BE2C (cell line): ENCODE data around the gene TSPAN5.
A peak's percentile ranks its signal among the peaks of the same experiment; 100 is the strongest.

Experiments used
- DNase-seq: peaks from one replicate; pipeline ENCODE4 v3.0.0-alpha.2; 2020
- H3K27me3 ChIP-seq: fragments of 250-450 bp; sonication (Bioruptor Pico); 2 replicates; pipeline ENCODE4 v1.5.1; 2020; ENCODE audit warnings: mild to moderate bottlenecking
- H3K36me3 ChIP-seq: fragments of 250-450 bp; sonication (Bioruptor Pico); 2 replicates; pipeline ENCODE4 v1.5.1; 2020; ENCODE audit warnings: mild to moderate bottlenecking
- H3K4me1 ChIP-seq: fragments of 250-450 bp; sonication (Bioruptor Pico); 2 replicates; pipeline ENCODE4 v1.5.1; 2020
- H3K4me3 ChIP-seq: 2 replicates; pipeline ENCODE4 v1.5.1; 2011; ENCODE audit warnings: low read depth, low read length
- H3K9me3 ChIP-seq: fragments of 250-450 bp; sonication (Bioruptor Pico); 2 replicates; pipeline ENCODE4 v1.5.1; 2020
- TF ChIP-seq, protein P1 (sequence below): IDR thresholded peaks from 2 replicates; pipeline ENCODE4 v1.5.1; 2012; ENCODE audit warnings: mild to moderate bottlenecking, low read depth, low read length

Gene TSPAN5

DNA sequence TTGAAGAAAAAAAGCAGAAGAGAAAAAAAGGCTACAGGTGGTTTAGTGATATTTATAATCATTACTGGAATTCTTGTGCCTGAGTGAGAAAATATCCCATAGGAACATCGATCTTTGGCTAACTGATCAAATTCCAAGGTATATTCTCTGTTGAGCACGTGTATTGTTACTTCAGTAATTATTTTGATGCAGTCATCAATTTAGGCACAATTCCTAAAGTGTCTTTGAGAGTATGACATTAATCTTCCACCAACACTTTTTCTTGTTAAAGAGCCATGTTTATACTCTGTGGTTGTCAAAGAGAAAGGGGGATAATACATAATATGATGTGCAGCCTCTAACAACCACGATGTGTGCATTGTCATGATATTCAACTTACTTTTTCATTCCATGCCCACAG, 151.1 kb downstream of the TSPAN5 start:
- no peaks in the 10 kb centered on the region for H3K4me1 ChIP-seq
- H3K36me3 ChIP-seq, result no peaks in the 10 kb centered on the region
- TF ChIP-seq, protein P1, sequence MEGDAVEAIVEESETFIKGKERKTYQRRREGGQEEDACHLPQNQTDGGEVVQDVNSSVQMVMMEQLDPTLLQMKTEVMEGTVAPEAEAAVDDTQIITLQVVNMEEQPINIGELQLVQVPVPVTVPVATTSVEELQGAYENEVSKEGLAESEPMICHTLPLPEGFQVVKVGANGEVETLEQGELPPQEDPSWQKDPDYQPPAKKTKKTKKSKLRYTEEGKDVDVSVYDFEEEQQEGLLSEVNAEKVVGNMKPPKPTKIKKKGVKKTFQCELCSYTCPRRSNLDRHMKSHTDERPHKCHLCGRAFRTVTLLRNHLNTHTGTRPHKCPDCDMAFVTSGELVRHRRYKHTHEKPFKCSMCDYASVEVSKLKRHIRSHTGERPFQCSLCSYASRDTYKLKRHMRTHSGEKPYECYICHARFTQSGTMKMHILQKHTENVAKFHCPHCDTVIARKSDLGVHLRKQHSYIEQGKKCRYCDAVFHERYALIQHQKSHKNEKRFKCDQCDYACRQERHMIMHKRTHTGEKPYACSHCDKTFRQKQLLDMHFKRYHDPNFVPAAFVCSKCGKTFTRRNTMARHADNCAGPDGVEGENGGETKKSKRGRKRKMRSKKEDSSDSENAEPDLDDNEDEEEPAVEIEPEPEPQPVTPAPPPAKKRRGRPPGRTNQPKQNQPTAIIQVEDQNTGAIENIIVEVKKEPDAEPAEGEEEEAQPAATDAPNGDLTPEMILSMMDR, result no peak
- H3K9me3 ChIP-seq, result no peaks in the 10 kb centered on the region
- H3K4me3 ChIP-seq, result no peak overlapping the region
- no peak for DNase-seq
- no peaks in the 10 kb centered on the region for H3K27me3 ChIP-seq

DNA sequence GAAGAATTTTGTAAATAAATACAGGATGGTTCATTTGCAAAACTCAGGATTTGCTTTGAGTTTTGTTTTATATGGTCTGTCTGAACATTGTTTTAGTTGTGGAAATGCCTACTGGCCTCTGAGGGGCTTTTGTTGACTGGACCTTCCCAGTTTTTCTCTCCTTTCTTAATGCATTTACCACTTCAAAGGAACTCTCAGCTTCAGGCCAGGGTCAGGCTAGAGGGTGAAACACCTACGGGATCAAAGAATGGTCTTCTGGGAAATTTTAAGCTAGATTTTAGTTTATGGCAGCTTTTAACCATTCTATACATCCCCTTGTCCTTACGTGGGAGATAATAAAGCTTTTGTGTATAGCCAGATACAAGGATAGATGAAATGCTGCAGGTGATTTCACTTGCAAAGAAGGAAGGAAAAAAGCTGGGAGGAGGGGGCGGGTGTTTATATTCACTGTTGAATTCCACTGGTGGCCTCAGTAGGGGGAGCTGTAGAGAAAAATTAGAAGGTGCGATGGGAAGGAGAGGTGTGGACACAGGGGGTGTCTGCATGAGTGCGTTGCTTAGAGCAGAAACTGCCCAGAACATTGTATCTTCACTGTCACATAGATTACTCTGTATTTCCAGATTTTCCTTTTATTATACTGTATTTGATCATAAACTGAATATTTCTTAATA, 151.8 kb downstream of the TSPAN5 start:
- no peak for DNase-seq
- no peak overlapping the region for H3K4me3 ChIP-seq
- H3K36me3 ChIP-seq, result no peaks in the 10 kb centered on the region
- TF ChIP-seq, protein P1, result peak; percentile 23; the same call in 1 of the 2 replicates
- H3K4me1 ChIP-seq, result no peaks in the 10 kb centered on the region
- no peaks in the 10 kb centered on the region for H3K9me3 ChIP-seq
- no peaks in the 10 kb centered on the region for H3K27me3 ChIP-seq

DNA sequence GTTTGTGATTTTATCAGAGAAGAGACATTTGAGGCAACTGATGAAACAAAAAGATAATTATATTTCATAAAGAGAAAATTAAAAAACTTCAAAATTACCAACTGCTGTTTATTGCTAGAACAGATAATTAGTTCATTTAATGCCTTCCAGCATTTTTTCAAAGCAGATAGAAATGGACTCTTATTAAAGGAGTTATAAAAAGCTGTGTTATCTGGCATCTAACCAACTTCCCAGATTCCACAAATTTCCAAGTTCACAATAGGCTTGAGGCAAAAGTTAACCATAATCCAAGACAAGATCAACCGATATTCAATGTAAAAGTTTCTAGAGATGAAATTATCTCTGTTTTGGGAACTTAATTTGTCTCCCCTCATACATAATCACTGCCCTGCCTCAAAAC, 152.4 kb downstream of the TSPAN5 start:
- no peaks in the 10 kb centered on the region for H3K4me1 ChIP-seq
- TF ChIP-seq, protein P1, result no peak
- no peaks in the 10 kb centered on the region for H3K27me3 ChIP-seq

DNA sequence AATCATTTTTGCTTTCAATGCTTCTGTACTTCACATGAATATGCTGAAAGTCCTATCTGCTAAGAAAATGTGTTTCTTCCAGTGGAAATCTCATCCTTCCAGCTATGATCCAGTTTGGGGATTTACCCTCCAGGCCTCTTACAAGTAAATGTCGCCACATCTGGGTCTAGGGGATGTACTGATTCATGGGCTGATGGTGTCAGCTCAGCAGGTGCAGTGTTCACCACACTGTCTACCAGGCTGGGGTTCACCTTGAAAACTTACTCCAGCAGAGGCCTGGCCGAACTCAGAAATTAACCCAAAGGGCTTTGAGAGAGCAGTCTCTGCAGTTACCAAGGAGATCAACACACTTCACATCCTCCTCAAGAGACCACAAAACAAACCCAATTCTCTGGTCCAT, 154.3 kb downstream of the TSPAN5 start:
- Histone ChIP-seq H3K27me3 (no peaks in the 10 kb centered on the region), H3K4me3 (no peak overlapping the region), H3K36me3 (no peaks in the 10 kb centered on the region), H3K4me1 (no peaks in the 10 kb centered on the region), H3K9me3 (no peaks in the 10 kb centered on the region)
- TF ChIP-seq, protein P1, result no peak
- no peak for DNase-seq

More for the DNA sequence above, 152.4 kb downstream of the TSPAN5 start:
- Histone ChIP-seq H3K9me3 (no peaks in the 10 kb centered on the region), H3K4me3 (no peak overlapping the region), H3K36me3 (no peaks in the 10 kb centered on the region)
- no peak for DNase-seq

DNA sequence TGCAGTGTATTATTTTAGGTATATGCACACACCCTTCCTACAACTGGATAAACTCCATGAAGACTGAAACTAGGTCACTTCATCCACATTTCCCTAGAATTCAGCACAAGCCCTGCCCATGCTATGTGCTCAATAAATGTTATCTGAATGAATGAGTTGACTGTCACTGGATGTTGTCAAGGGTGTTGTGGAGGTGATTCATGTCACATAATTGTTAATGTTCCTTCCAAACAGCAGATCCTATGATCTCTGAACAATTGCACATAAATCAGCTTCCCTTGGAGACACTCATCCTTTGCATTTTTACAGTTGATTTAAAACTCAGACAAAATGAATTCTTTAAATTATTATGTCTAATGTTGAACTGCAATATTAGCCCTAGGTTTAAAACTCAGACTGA, 154.7 kb downstream of the TSPAN5 start:
- Histone ChIP-seq H3K4me3 (no peak overlapping the region), H3K36me3 (no peaks in the 10 kb centered on the region), H3K9me3 (no peaks in the 10 kb centered on the region), H3K4me1 (no peaks in the 10 kb centered on the region), H3K27me3 (no peaks in the 10 kb centered on the region)
- DNase-seq, result no peak
- TF ChIP-seq, protein P1, result no peak

DNA sequence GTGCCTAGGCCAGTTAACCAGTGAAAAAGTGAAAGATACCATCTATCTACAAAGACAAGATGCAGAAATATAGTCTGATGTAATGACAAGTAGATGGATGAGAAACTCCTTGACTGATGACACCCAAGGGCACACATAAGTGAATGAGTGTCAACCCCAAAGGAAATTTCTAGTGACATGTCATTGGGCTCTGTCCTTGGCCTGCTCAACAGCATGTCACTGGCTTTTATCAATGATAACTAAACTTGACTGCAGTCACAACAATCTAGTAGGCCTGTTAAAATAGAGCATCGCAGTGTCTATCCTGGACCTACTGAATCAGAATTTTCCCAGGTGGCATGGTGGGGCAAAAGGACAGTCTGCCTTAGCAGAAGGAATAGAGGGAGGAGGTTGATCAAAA, 155.8 kb downstream of the TSPAN5 start:
- Histone ChIP-seq H3K4me1 (no peaks in the 10 kb centered on the region), H3K36me3 (no peaks in the 10 kb centered on the region), H3K4me3 (no peak overlapping the region), H3K27me3 (no peaks in the 10 kb centered on the region), H3K9me3 (no peaks in the 10 kb centered on the region)
- DNase-seq, result no peak
- TF ChIP-seq, protein P1, result no peak
